Liver (tissue), 9 donors: Measurements from ENCODE around the gene HIF3A. TPM values are rescaled to one million over a fixed set of nuclear protein-coding genes. Genes with fewer than 3 reads are reported as not detected.
"Not testable (repeated sequence)": the region's sequence is repeated elsewhere in the genome, so short reads cannot be mapped to it uniquely, and the experiment has no call there.

ENCODE experiments used
- DNase-seq: peaks from one replicate; pipeline ENCODE4 v3.0.0-alpha.2; 2017; ENCODE audit warnings: low spot score
- H3K27ac ChIP-seq, 2 donors: one replicate each; pipeline ENCODE4 v1.7.0; 2013; ENCODE audit warnings: inconsistent platforms in 2 of 2, low read length in 2 of 2, control low read depth in 1 of 2, low read depth in 1 of 2, mild to moderate bottlenecking in 1 of 2
- H3K27me3 ChIP-seq, 4 donors: one replicate each; pipeline versions ENCODE4 v1.6.1 to v1.7.0; 2013; ENCODE audit warnings: low read length in 3 of 4, inconsistent platforms in 1 of 4, mild to moderate bottlenecking in 1 of 4, moderate library complexity in 1 of 4; ENCODE audit not compliant: control insufficient read depth in 4 of 4, insufficient read depth in 4 of 4
- H3K36me3 ChIP-seq, 4 donors: one replicate each; pipeline versions ENCODE4 v1.6.1 to v1.7.0; 2013; ENCODE audit warnings: low read length in 3 of 4, mild to moderate bottlenecking in 3 of 4, low read depth in 1 of 4, moderate library complexity in 1 of 4; ENCODE audit not compliant: control insufficient read depth in 4 of 4, insufficient read depth in 3 of 4
- H3K4me1 ChIP-seq, 4 donors: one replicate each; pipeline versions ENCODE4 v1.6.1 to v1.7.0; 2013; ENCODE audit warnings: low read length in 3 of 4, mild to moderate bottlenecking in 3 of 4, moderate library complexity in 1 of 4; ENCODE audit not compliant: control insufficient read depth in 4 of 4, insufficient read depth in 4 of 4
- H3K4me3 ChIP-seq, 3 donors: one replicate each; pipeline versions ENCODE4 v1.6.1 to v1.7.0; 2013; ENCODE audit warnings: low read length in 3 of 3, control low read depth in 1 of 3, low read depth in 1 of 3, mild to moderate bottlenecking in 1 of 3
- H3K9ac ChIP-seq, 2 donors: one replicate each; pipeline ENCODE4 v1.7.0; 2013; ENCODE audit warnings: low read length in 2 of 2, mild to moderate bottlenecking in 2 of 2, moderate library complexity in 2 of 2, control low read depth in 1 of 2, low read depth in 1 of 2
- H3K9me3 ChIP-seq, 4 donors: one replicate each; pipeline versions ENCODE4 v1.6.1 to v1.7.0; 2013; ENCODE audit warnings: low read length in 3 of 4; ENCODE audit not compliant: control insufficient read depth in 4 of 4
- CTCF ChIP-seq: fragments of 150-350 bp; IDR thresholded peaks from 2 replicates; pipeline ENCODE4 v1.5.1; 2017; ENCODE audit warnings: improper control_type of control experiment, low read depth, low read length; ENCODE audit not compliant: missing input control
- FOXA2 ChIP-seq: IDR thresholded peaks from 2 replicates; pipeline ENCODE4 v1.6.1; 2016; ENCODE audit warnings: antibody characterized with exemption
- HNF4A ChIP-seq, 2 donors: conservative IDR thresholded peaks; 2 replicates each; pipeline ENCODE4 v1.6.1; 2016; ENCODE audit warnings: antibody characterized with exemption in 2 of 2, mild to moderate bottlenecking in 2 of 2
- JUND ChIP-seq, 2 donors: IDR thresholded peaks; 2 replicates each; pipeline ENCODE4 v1.6.1; 2016; ENCODE audit warnings: antibody characterized with exemption in 2 of 2
- NR2F2 ChIP-seq: IDR thresholded peaks from 2 replicates; pipeline ENCODE4 v1.6.1; 2016; ENCODE audit warnings: antibody characterized with exemption
- RAD21 ChIP-seq, 2 donors: IDR thresholded peaks; 2 replicates each; pipeline ENCODE4 v1.6.1; 2016; ENCODE audit warnings: antibody characterized with exemption in 2 of 2, mild to moderate bottlenecking in 2 of 2
- TAF1 ChIP-seq: conservative IDR thresholded peaks from 2 replicates; pipeline ENCODE4 v1.6.1; 2016; ENCODE audit warnings: antibody characterized with exemption, mild to moderate bottlenecking
- YY1 ChIP-seq: IDR thresholded peaks from 2 replicates; pipeline ENCODE4 v1.6.1; 2016; ENCODE audit warnings: antibody characterized with exemption, mild to moderate bottlenecking
- ZBTB33 ChIP-seq: IDR thresholded peaks from 2 replicates; pipeline ENCODE4 v1.6.1; 2016; ENCODE audit warnings: antibody characterized with exemption
- WGBS: extraction: QIAGEN DNeasy Blood & Tissue Kit; methylation state at CpG from one replicate; pipeline ENCODE4 v1.1.7; 2013; 5-methylcytosine and 5-hydroxymethylcytosine counted together
- polyA plus RNA-seq, 2 donors: library from polyadenylated mRNA; stranded (reverse) in 1 of 2; unstranded in 1 of 2; fragments of 200-250 nt in 1 of 2; fragments of >200 nt in 1 of 2; fragmentation: Nextera tagmentation in 1 of 2; extraction: Ambion mirVana in 1 of 2; gene quantifications; one replicate each; pipeline versions ENCODE4 v1.2.1 to v1.2.3, GENCODE V29; 2013 to 2015
- total RNA-seq, 2 donors: library from RNA; depleted of rRNA; stranded (reverse); fragments of >200 nt; gene quantifications; one replicate each; pipeline ENCODE4 v1.2.3, GENCODE V29; 2014
- TF ChIP-seq, protein P1 (sequence below): IDR thresholded peaks from 2 replicates; pipeline ENCODE4 v1.6.1; 2016; ENCODE audit warnings: antibody characterized with exemption
- TF ChIP-seq, protein P2 (sequence below): IDR thresholded peaks from 2 replicates; pipeline ENCODE4 v1.6.1; 2016; ENCODE audit warnings: antibody characterized with exemption
- TF ChIP-seq, protein P3 (sequence below): IDR thresholded peaks from 2 replicates; pipeline ENCODE4 v1.6.1; 2016; ENCODE audit warnings: antibody characterized with exemption, mild to moderate bottlenecking
- donor health status: healthy.
- donor health status: healthy.
- donor health status: healthy.
- donor health status: healthy.
- donor health status: healthy.

HIF3A gene
- total and polyA plus RNA-seq, 4 donors: 2.2 to 20.5 (median 6.8) TPM

GRCh38 chr19:46321653-46322052 is 24.8 kb downstream of the HIF3A start:
- Histone ChIP-seq H3K9ac (no peak overlapping the region), H3K27ac (no peak overlapping the region), H3K27me3 (no peaks in the 10 kb centered on the region), H3K36me3 (no peaks in the 10 kb centered on the region), H3K9me3 (peaks cover 0 to 8% (median 7%) of the 10 kb centered on the region in 4 donors), H3K4me1 (no peaks in the 10 kb centered on the region), H3K4me3 (no peak overlapping the region)
- DNase-seq: no peak
- TF ChIP-seq, protein P1, sequence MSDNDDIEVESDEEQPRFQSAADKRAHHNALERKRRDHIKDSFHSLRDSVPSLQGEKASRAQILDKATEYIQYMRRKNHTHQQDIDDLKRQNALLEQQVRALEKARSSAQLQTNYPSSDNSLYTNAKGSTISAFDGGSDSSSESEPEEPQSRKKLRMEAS: no peak
- TF ChIP-seq, protein P2, sequence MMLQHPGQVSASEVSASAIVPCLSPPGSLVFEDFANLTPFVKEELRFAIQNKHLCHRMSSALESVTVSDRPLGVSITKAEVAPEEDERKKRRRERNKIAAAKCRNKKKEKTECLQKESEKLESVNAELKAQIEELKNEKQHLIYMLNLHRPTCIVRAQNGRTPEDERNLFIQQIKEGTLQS: no peak
- TF ChIP-seq RAD21 (IDR thresholded peaks at IDR 0.05): no peak
- TF ChIP-seq HNF4A (conservative IDR thresholded peaks at IDR 0.05): no peak
- no peak for TF ChIP-seq YY1
- TF ChIP-seq, protein P3, sequence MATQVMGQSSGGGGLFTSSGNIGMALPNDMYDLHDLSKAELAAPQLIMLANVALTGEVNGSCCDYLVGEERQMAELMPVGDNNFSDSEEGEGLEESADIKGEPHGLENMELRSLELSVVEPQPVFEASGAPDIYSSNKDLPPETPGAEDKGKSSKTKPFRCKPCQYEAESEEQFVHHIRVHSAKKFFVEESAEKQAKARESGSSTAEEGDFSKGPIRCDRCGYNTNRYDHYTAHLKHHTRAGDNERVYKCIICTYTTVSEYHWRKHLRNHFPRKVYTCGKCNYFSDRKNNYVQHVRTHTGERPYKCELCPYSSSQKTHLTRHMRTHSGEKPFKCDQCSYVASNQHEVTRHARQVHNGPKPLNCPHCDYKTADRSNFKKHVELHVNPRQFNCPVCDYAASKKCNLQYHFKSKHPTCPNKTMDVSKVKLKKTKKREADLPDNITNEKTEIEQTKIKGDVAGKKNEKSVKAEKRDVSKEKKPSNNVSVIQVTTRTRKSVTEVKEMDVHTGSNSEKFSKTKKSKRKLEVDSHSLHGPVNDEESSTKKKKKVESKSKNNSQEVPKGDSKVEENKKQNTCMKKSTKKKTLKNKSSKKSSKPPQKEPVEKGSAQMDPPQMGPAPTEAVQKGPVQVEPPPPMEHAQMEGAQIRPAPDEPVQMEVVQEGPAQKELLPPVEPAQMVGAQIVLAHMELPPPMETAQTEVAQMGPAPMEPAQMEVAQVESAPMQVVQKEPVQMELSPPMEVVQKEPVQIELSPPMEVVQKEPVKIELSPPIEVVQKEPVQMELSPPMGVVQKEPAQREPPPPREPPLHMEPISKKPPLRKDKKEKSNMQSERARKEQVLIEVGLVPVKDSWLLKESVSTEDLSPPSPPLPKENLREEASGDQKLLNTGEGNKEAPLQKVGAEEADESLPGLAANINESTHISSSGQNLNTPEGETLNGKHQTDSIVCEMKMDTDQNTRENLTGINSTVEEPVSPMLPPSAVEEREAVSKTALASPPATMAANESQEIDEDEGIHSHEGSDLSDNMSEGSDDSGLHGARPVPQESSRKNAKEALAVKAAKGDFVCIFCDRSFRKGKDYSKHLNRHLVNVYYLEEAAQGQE: no peak
- TF ChIP-seq FOXA2: no peak
- no peak for TF ChIP-seq JUND (IDR thresholded peaks at IDR 0.05)
- 94% methylated on average over 12 of the region's 12 CpGs for whole genome bisulfite sequencing

DNA sequence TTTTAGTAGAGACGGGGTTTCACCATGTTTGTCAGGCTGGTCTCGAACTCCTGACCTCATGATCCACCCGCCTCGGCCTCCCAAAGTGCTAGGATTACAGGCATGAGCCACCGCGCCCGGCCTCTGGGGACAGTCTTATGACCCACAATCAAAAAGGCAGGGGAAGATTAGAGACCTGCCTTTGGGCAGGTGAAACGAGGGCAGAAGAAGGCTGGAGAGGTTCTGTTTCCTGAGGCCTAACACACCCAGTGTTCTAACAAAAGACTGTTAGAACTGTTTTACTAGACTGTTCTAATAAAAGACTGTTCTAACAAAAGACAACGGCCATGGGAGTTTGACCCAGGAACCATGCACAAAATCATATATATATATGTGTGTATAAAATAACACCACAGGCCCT is 26.4 kb downstream of the HIF3A start:
- not testable (repeated sequence) for H3K9ac ChIP-seq, H3K4me1 ChIP-seq, H3K36me3 ChIP-seq, DNase-seq, H3K27ac ChIP-seq, H3K27me3 ChIP-seq, H3K4me3 ChIP-seq
- peaks cover 2 to 19% (median 13%) of the 10 kb centered on the region in 4 donors for H3K9me3 ChIP-seq
- WGBS: 92% methylated on average over 9 of the region's 9 CpGs

- Histone ChIP-seq H3K27ac (no peak overlapping the region), H3K27me3 (no peaks in the 10 kb centered on the region), H3K36me3 (no peaks in the 10 kb centered on the region), H3K4me3 (no peak overlapping the region), H3K4me1 (no peaks in the 10 kb centered on the region), H3K9ac (no peak overlapping the region), H3K9me3 (peaks cover 2 to 19% (median 13%) of the 10 kb centered on the region in 4 donors)
- WGBS: 62% methylated on average over 3 of the region's 3 CpGs
- no peak for DNase-seq
- TF ChIP-seq, protein P2: no peak
- TF ChIP-seq CTCF (no peak), ZBTB33 (no peak), TAF1 (no peak), YY1 (no peak), NR2F2 (peak; percentile 60)
- TF ChIP-seq, protein P1: no peak
Observed at GRCh38 chr19:46324277-46324676, 27.4 kb downstream of the HIF3A start.
